ENCODE measurements around the gene CHCHD4. TPM values are rescaled to one million over a fixed set of nuclear protein-coding genes. Genes with fewer than 3 reads are reported as not detected.
"Not testable (repeated sequence)": the region's sequence is repeated elsewhere in the genome, so short reads cannot be mapped to it uniquely, and the experiment has no call there.

The CHCHD4 gene
- total RNA-seq, 1 donor from 2014 or later: 9.2 TPM

DNA sequence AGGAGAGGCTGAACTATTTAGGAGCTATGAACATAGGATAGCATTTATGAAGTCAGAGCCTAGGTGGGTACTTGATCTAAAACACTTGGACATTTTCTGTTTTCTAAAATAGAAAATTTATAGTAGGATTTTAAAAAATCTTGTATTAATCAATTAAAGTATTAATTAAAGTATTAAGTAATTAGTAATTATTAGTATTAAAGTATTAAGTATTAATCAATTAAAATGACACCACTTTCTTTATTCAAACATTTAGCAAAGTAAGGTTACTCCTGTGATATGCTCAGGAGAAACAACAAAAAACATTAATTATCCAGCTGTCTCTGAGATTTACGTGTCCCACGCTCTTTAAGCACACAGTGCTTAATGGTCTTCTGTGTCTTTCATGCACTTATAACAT lies 32.2 kb downstream of the CHCHD4 start:
- TF ChIP-seq EZH2phosphoT487 (IDR thresholded peaks at IDR 0.05): no peak
- no peak for TF ChIP-seq EZH2 (IDR thresholded peaks at IDR 0.05)
- TF ChIP-seq, protein P1, sequence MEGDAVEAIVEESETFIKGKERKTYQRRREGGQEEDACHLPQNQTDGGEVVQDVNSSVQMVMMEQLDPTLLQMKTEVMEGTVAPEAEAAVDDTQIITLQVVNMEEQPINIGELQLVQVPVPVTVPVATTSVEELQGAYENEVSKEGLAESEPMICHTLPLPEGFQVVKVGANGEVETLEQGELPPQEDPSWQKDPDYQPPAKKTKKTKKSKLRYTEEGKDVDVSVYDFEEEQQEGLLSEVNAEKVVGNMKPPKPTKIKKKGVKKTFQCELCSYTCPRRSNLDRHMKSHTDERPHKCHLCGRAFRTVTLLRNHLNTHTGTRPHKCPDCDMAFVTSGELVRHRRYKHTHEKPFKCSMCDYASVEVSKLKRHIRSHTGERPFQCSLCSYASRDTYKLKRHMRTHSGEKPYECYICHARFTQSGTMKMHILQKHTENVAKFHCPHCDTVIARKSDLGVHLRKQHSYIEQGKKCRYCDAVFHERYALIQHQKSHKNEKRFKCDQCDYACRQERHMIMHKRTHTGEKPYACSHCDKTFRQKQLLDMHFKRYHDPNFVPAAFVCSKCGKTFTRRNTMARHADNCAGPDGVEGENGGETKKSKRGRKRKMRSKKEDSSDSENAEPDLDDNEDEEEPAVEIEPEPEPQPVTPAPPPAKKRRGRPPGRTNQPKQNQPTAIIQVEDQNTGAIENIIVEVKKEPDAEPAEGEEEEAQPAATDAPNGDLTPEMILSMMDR (IDR thresholded peaks at IDR 0.05): no peak
- H3K27me3 ChIP-seq: no peaks in the 10 kb centered on the region
- H3K36me3 Mint-ChIP-seq: no peaks in the 10 kb centered on the region
- no peak overlapping the region for H3K4me2 ChIP-seq
- no peaks in the 10 kb centered on the region for H3K36me3 ChIP-seq
- no peak overlapping the region for H3K27ac Mint-ChIP-seq
- DNase-seq (ENCODE audit: low spot score): no peak
- peaks cover 6% of the 10 kb centered on the region for H3K27me3 Mint-ChIP-seq (ENCODE audit: insufficient read depth, low read depth)
- no peaks in the 10 kb centered on the region for H3K79me2 ChIP-seq (ENCODE audit: low read depth)
- H3K9ac ChIP-seq: no peak overlapping the region
- no peak overlapping the region for H3K4me3 ChIP-seq
- H3K27ac ChIP-seq: no peak overlapping the region
- no peaks in the 10 kb centered on the region for H3K9me3 ChIP-seq (ENCODE audit: low read depth)
- H4K20me1 ChIP-seq (ENCODE audit: low read depth): no peaks in the 10 kb centered on the region
- no peak overlapping the region for H2AFZ ChIP-seq (replicated peaks)
- H3K4me1 Mint-ChIP-seq: no peaks in the 10 kb centered on the region
- no peaks in the 10 kb centered on the region for H3F3A ChIP-seq (ENCODE audit: low read depth)
- H3K4me3 Mint-ChIP-seq: no peak overlapping the region
- peaks cover 5% of the 10 kb centered on the region for H3K4me1 ChIP-seq
- peaks cover 3% of the 10 kb centered on the region for H3K9me3 Mint-ChIP-seq

DNA sequence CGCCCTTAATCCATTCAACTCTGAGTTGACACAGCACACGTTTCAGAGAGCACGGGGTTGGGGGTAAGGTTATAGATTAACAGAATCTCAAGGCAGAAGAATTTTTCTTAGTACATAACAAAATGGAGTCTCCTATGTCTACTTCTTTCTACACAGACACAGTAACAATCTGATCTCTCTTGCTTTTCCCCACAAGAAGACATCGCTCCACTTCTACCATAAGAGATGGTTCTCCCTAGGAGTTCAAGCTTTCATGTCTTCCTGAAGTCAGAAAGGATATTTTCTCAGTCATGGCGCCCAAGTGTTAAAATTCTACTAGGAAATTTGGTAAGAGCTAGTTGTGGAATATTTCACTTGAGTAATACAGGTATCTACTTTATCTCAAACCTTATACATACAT lies 32.7 kb downstream of the CHCHD4 start:
- DNase-seq (ENCODE audit: low spot score); H3K9me3 ChIP-seq (ENCODE audit: low read depth); H3K4me1 Mint-ChIP-seq; H3K9ac ChIP-seq; H3F3A ChIP-seq (ENCODE audit: low read depth); H2AFZ ChIP-seq (replicated peaks); H3K27ac ChIP-seq; H3K27me3 Mint-ChIP-seq (ENCODE audit: insufficient read depth, low read depth); H3K4me3 Mint-ChIP-seq; H3K4me1 ChIP-seq; H4K20me1 ChIP-seq (ENCODE audit: low read depth); H3K36me3 Mint-ChIP-seq; H3K79me2 ChIP-seq (ENCODE audit: low read depth); H3K9me3 Mint-ChIP-seq; H3K4me3 ChIP-seq; H3K36me3 ChIP-seq; H3K4me2 ChIP-seq; H3K27me3 ChIP-seq; H3K27ac Mint-ChIP-seq: not testable (repeated sequence)

DNA sequence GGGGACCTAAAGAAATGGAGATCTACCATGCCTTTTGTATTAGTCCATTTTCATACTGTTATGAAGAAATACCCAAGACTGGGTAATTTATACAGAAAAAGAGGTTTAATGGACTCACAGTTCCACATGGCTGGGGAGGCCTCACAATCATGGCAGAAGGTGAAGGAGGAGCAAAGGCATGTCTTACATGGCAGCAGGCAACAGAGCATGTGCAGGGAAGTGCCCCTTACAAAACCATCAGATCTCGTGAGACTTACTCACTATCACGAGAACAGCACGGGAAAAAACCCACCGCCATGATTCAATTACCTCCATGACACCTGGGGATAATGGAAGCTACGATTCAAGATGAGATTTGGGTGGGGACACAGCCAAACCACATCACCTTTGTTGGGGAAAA lies 37.2 kb downstream of the CHCHD4 start:
- H3K4me1 ChIP-seq; H3K9me3 ChIP-seq (ENCODE audit: low read depth); H3K27ac ChIP-seq; H4K20me1 ChIP-seq (ENCODE audit: low read depth); H3K36me3 ChIP-seq; H3K27ac Mint-ChIP-seq; H3K4me3 Mint-ChIP-seq; H3K9me3 Mint-ChIP-seq; H3F3A ChIP-seq (ENCODE audit: low read depth); H3K27me3 ChIP-seq; DNase-seq (ENCODE audit: low spot score); H3K4me2 ChIP-seq; H3K36me3 Mint-ChIP-seq; H3K4me3 ChIP-seq; H3K9ac ChIP-seq; H2AFZ ChIP-seq (replicated peaks); H3K79me2 ChIP-seq (ENCODE audit: low read depth); H3K27me3 Mint-ChIP-seq (ENCODE audit: insufficient read depth, low read depth); H3K4me1 Mint-ChIP-seq: not testable (repeated sequence)

DNA sequence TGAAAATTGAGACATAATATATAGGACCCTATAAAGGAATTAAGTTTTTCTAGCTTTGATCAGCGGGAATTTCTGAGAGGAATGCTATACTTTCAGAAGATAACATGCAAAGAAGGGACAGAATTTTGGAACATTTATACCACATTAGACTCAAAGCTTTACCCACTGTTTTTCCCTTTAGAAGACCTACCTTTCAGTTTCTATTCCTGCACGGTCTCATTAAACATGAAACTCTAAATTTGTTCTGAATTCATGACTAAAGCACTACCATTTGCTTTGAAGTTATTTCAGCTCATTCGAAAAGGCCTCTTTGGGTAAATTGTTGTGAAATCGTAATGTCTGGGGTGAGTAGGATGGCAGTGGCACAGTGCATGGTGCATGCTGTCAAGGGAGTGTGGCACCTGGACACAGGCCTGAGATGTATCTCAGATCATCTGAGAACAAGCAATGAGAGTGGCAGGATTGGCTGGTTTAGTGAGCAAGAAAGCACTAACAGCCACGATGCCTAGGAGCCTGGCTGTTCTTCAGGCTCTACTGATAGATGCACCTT lies 42.5 kb downstream of the CHCHD4 start:
- Mint-ChIP-seq H3K4me1 (no peaks in the 10 kb centered on the region), H3K27ac (no peak overlapping the region), H3K27me3 (ENCODE audit: insufficient read depth, low read depth) (peaks cover 13% of the 10 kb centered on the region), H3K4me3 (no peak overlapping the region), H3K9me3 (peaks cover 1% of the 10 kb centered on the region), H3K36me3 (no peaks in the 10 kb centered on the region)
- no peak overlapping the region for H3K9ac ChIP-seq
- H3K4me3 ChIP-seq: no peak overlapping the region
- H3F3A ChIP-seq (ENCODE audit: low read depth): no peaks in the 10 kb centered on the region
- H3K27me3 ChIP-seq: no peaks in the 10 kb centered on the region
- no peaks in the 10 kb centered on the region for H3K4me1 ChIP-seq
- no peak overlapping the region for H2AFZ ChIP-seq (replicated peaks)
- no peak for DNase-seq (ENCODE audit: low spot score)
- no peaks in the 10 kb centered on the region for H4K20me1 ChIP-seq (ENCODE audit: low read depth)
- TF ChIP-seq, protein P1 (IDR thresholded peaks at IDR 0.05): no peak
- TF ChIP-seq EZH2 (IDR thresholded peaks at IDR 0.05) (no peak), EZH2phosphoT487 (IDR thresholded peaks at IDR 0.05) (no peak)
- H3K4me2 ChIP-seq: no peak overlapping the region
- H3K36me3 ChIP-seq: no peaks in the 10 kb centered on the region
- H3K27ac ChIP-seq: no peak overlapping the region
- H3K9me3 ChIP-seq (ENCODE audit: low read depth): peaks cover 4% of the 10 kb centered on the region
- no peaks in the 10 kb centered on the region for H3K79me2 ChIP-seq (ENCODE audit: low read depth)
